ENCODE measurements around the gene FAM240B. TPM values are rescaled to one million over a fixed set of nuclear protein-coding genes. Genes with fewer than 3 reads are reported as not detected.

The FAM240B gene
- total RNA-seq, 5 donors from 2014 or later (not counting 1 experiment from before 2014, with no cell fraction given): not detected

GRCh38 chr9:38680837-38681445 lies 39.0 kb downstream of the FAM240B start:
- ChIA-PET POLR2A (no interaction called here), CTCF (no interaction called here)
- H3K9me3 ChIP-seq: no peaks in the 10 kb centered on the region
- Mint-ChIP-seq H3K4me1 (no peaks in the 10 kb centered on the region), H3K27me3 (peaks cover 11 to 18% of the 10 kb centered on the region in 2 donors), H3K9me3 (no peaks in the 10 kb centered on the region), H3K27ac (no peak overlapping the region), H3K4me3 (no peak overlapping the region), H3K36me3 (no peaks in the 10 kb centered on the region)
- no peak overlapping the region for H3K4me3 ChIP-seq (ENCODE audit: control insufficient read depth in 1 of 2, extremely low read depth in 1 of 2, low read length in 1 of 2)
- no peak for ATAC-seq (replicated peaks in 1 of 4)
- H3K4me1 ChIP-seq (ENCODE audit: control insufficient read depth in 1 of 2, extremely low read depth in 1 of 2, insufficient read depth in 2 of 2, low read length in 2 of 2): no peaks in the 10 kb centered on the region
- 89% methylated on average over 11 of the region's 14 CpGs for WGBS (ENCODE audit: insufficient coverage)
- no peaks in the 10 kb centered on the region for H3K36me3 ChIP-seq (ENCODE audit: control insufficient read depth in 2 of 2, extremely low read depth in 1 of 2, insufficient read depth in 1 of 2, low read length in 1 of 2)
- no peak for DNase-seq
- H3K27ac ChIP-seq (ENCODE audit: low read length): no peak overlapping the region
- peaks cover 0 to 6% of the 10 kb centered on the region in 2 experiments for H3K27me3 ChIP-seq (replicated peaks in 1 of 2; ENCODE audit: control insufficient read depth in 2 of 2, extremely low read depth in 1 of 2, insufficient read depth in 2 of 2, low read length in 1 of 2)

GRCh38 chr9:38677660-38678303 lies 42.2 kb downstream of the FAM240B start:
- no peak overlapping the region for H3K27ac Mint-ChIP-seq
- no peaks in the 10 kb centered on the region for H3K9me3 Mint-ChIP-seq
- ATAC-seq (replicated peaks in 1 of 4) (no peak), DNase-seq (no peak)
- CTCF ChIA-PET: no interaction called here
- peaks cover 0 to 10% of the 10 kb centered on the region in 2 experiments for H3K27me3 ChIP-seq (replicated peaks in 1 of 2; ENCODE audit: control insufficient read depth in 2 of 2, extremely low read depth in 1 of 2, insufficient read depth in 2 of 2, low read length in 1 of 2)
- H3K36me3 ChIP-seq (ENCODE audit: control insufficient read depth in 2 of 2, extremely low read depth in 1 of 2, insufficient read depth in 1 of 2, low read length in 1 of 2): no peaks in the 10 kb centered on the region
- H3K27ac ChIP-seq (ENCODE audit: low read length): no peak overlapping the region
- H3K4me1 Mint-ChIP-seq: peaks cover 0 to 3% (median 2%) of the 10 kb centered on the region in 3 donors
- no peaks in the 10 kb centered on the region for H3K9me3 ChIP-seq
- no peak overlapping the region for H3K4me3 ChIP-seq (ENCODE audit: control insufficient read depth in 1 of 2, extremely low read depth in 1 of 2, low read length in 1 of 2)
- no peaks in the 10 kb centered on the region for H3K36me3 Mint-ChIP-seq
- POLR2A ChIA-PET: no interaction called here
- 69% methylated on average over 11 of the region's 14 CpGs for WGBS (ENCODE audit: insufficient coverage)
- no peak overlapping the region for H3K4me3 Mint-ChIP-seq
- no peaks in the 10 kb centered on the region for H3K4me1 ChIP-seq (ENCODE audit: control insufficient read depth in 1 of 2, extremely low read depth in 1 of 2, insufficient read depth in 2 of 2, low read length in 2 of 2)
- H3K27me3 Mint-ChIP-seq: peaks cover 0 to 3% of the 10 kb centered on the region in 2 donors

DNA sequence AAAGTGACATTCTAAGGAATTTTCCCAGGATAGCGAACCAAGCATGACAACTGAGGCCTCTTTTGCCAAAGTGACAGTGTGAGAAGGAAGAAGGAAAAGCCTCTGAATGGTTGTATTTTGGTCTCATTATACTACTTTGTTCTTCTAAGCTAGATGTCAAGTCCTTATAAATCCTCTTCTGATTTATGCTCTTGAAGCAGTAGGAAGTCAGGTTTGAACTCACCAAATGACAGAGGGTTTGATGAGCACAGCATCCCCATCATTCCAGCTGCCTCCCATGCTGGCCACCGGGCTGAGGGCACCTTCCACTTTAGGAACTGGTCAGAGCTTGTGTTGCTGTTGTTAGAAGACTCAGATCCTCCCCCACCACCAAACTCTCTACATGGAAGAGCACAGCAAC lies 44.1 kb downstream of the FAM240B start:
- Mint-ChIP-seq H3K27ac (no peak overlapping the region), H3K4me3 (no peak overlapping the region), H3K27me3 (peaks cover 0 to 3% of the 10 kb centered on the region in 2 donors)

DNA sequence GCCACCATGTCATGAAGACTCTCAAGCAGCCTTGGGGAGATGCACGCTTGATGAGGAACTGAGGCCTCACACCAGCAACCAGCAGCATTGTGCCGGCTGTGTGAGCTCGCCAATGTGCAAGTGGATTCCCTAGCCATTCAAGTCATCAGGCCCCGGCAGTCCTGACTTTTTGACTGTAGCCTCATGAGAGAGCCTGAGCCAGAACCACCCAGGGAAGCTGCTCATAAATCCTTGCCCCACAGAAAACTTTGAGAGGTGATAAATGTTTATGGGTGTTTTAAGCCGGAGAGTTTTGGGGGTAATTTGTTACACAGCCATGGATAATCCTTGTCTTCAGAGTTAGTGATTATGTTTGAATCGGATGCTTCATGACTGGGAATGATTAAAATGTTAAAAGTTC lies 44.7 kb downstream of the FAM240B start:
- Histone ChIP-seq H3K27ac (ENCODE audit: low read length) (no peak overlapping the region), H3K27me3 (replicated peaks in 1 of 2; ENCODE audit: control insufficient read depth in 2 of 2, extremely low read depth in 1 of 2, insufficient read depth in 2 of 2, low read length in 1 of 2) (peaks cover 0 to 10% of the 10 kb centered on the region in 2 experiments), H3K4me1 (ENCODE audit: control insufficient read depth in 1 of 2, extremely low read depth in 1 of 2, insufficient read depth in 2 of 2, low read length in 2 of 2) (peaks cover 0 to 5% of the 10 kb centered on the region in 2 experiments), H3K9me3 (no peaks in the 10 kb centered on the region), H3K36me3 (ENCODE audit: control insufficient read depth in 2 of 2, extremely low read depth in 1 of 2, insufficient read depth in 1 of 2, low read length in 1 of 2) (no peaks in the 10 kb centered on the region), H3K4me3 (ENCODE audit: control insufficient read depth in 1 of 2, extremely low read depth in 1 of 2, low read length in 1 of 2) (no peak overlapping the region)
- POLR2A ChIA-PET: no interaction called here
- Mint-ChIP-seq H3K9me3 (no peaks in the 10 kb centered on the region), H3K36me3 (no peaks in the 10 kb centered on the region), H3K4me3 (no peak overlapping the region), H3K4me1 (peaks cover 0 to 11% (median 10%) of the 10 kb centered on the region in 3 donors), H3K27me3 (peaks cover 0 to 3% of the 10 kb centered on the region in 2 donors), H3K27ac (no peak overlapping the region)
- no peak for ATAC-seq (replicated peaks in 1 of 4)
- CTCF ChIA-PET: no interaction called here
- 98% methylated on average over 3 of the region's 6 CpGs for WGBS (ENCODE audit: insufficient coverage)
- DNase-seq: no peak

More for the DNA sequence above, 44.1 kb downstream of the FAM240B start:
- Histone ChIP-seq H3K9me3 (no peaks in the 10 kb centered on the region), H3K27ac (ENCODE audit: low read length) (no peak overlapping the region), H3K4me1 (ENCODE audit: control insufficient read depth in 1 of 2, extremely low read depth in 1 of 2, insufficient read depth in 2 of 2, low read length in 2 of 2) (peaks cover 0 to 5% of the 10 kb centered on the region in 2 experiments), H3K27me3 (replicated peaks in 1 of 2; ENCODE audit: control insufficient read depth in 2 of 2, extremely low read depth in 1 of 2, insufficient read depth in 2 of 2, low read length in 1 of 2) (peaks cover 0 to 10% of the 10 kb centered on the region in 2 experiments), H3K4me3 (ENCODE audit: control insufficient read depth in 1 of 2, extremely low read depth in 1 of 2, low read length in 1 of 2) (no peak overlapping the region), H3K36me3 (ENCODE audit: control insufficient read depth in 2 of 2, extremely low read depth in 1 of 2, insufficient read depth in 1 of 2, low read length in 1 of 2) (no peaks in the 10 kb centered on the region)
- Mint-ChIP-seq H3K36me3 (no peaks in the 10 kb centered on the region), H3K4me1 (peaks cover 0 to 11% (median 10%) of the 10 kb centered on the region in 3 donors), H3K9me3 (no peaks in the 10 kb centered on the region)
- ChIA-PET CTCF (interaction anchor here in 1 of 2 donors (0.6 kb wide), 1 partner anchor 10 kb away, joined by 3 read pairs; no protein-coding TSS in a partner anchor), POLR2A (no interaction called here)
- WGBS (ENCODE audit: insufficient coverage): 67% methylated on average over 1 of the region's 2 CpGs
- no peak for DNase-seq
- ATAC-seq (replicated peaks in 1 of 4): no peak

GRCh38 chr9:38673399-38674193 lies 46.3 kb downstream of the FAM240B start:
- DNase-seq (no peak), ATAC-seq (replicated peaks in 1 of 4) (no peak)
- Histone ChIP-seq H3K4me3 (ENCODE audit: control insufficient read depth in 1 of 2, extremely low read depth in 1 of 2, low read length in 1 of 2) (no peak overlapping the region), H3K9me3 (no peaks in the 10 kb centered on the region), H3K27ac (ENCODE audit: low read length) (no peak overlapping the region), H3K27me3 (replicated peaks in 1 of 2; ENCODE audit: control insufficient read depth in 2 of 2, extremely low read depth in 1 of 2, insufficient read depth in 2 of 2, low read length in 1 of 2) (peaks cover 0 to 10% of the 10 kb centered on the region in 2 experiments), H3K4me1 (ENCODE audit: control insufficient read depth in 1 of 2, extremely low read depth in 1 of 2, insufficient read depth in 2 of 2, low read length in 2 of 2) (peaks cover 0 to 5% of the 10 kb centered on the region in 2 experiments), H3K36me3 (ENCODE audit: control insufficient read depth in 2 of 2, extremely low read depth in 1 of 2, insufficient read depth in 1 of 2, low read length in 1 of 2) (no peaks in the 10 kb centered on the region)
- Mint-ChIP-seq H3K9me3 (no peaks in the 10 kb centered on the region), H3K36me3 (no peaks in the 10 kb centered on the region), H3K27ac (no peak overlapping the region), H3K4me3 (no peak overlapping the region), H3K4me1 (peaks cover 0 to 11% (median 10%) of the 10 kb centered on the region in 3 donors), H3K27me3 (peaks cover 0 to 7% of the 10 kb centered on the region in 2 donors)
- WGBS (ENCODE audit: insufficient coverage): 95% methylated on average over 8 of the region's 19 CpGs
- ChIA-PET CTCF (no interaction called here), POLR2A (no interaction called here)

DNA sequence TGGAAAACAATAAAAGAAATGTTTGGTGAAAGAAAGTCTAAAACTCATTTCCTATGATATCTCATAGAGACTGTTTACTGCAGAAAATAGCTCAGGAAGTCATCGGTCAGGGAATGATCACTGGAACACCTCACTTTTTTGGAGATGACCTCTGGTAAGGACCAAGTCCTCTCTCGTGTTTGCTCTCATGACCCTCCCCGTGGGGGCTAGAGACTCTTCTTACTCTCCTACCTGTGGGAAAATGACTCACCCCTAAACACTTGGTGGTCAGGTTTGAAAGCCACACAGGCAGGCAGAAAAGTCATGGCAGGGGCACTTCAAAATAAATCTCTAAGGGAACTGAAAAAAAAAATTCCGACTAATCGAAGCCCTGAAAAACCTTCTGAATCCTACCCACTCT lies 48.2 kb downstream of the FAM240B start:
- peak overlapping the region in 1 of 3 donors; percentile 2 for H3K4me3 Mint-ChIP-seq
- H3K27ac Mint-ChIP-seq: no peak overlapping the region
- peaks cover 0 to 11% (median 10%) of the 10 kb centered on the region in 3 donors for H3K4me1 Mint-ChIP-seq
- Histone ChIP-seq H3K4me3 (ENCODE audit: control insufficient read depth in 1 of 2, extremely low read depth in 1 of 2, low read length in 1 of 2) (no peak overlapping the region), H3K27me3 (replicated peaks in 1 of 2; ENCODE audit: control insufficient read depth in 2 of 2, extremely low read depth in 1 of 2, insufficient read depth in 2 of 2, low read length in 1 of 2) (peaks cover 0 to 5% of the 10 kb centered on the region in 2 experiments), H3K27ac (ENCODE audit: low read length) (no peak overlapping the region), H3K4me1 (ENCODE audit: control insufficient read depth in 1 of 2, extremely low read depth in 1 of 2, insufficient read depth in 2 of 2, low read length in 2 of 2) (peaks cover 0 to 5% of the 10 kb centered on the region in 2 experiments), H3K9me3 (no peaks in the 10 kb centered on the region), H3K36me3 (ENCODE audit: control insufficient read depth in 2 of 2, extremely low read depth in 1 of 2, insufficient read depth in 1 of 2, low read length in 1 of 2) (no peaks in the 10 kb centered on the region)
- ATAC-seq (replicated peaks in 1 of 4) (no peak), DNase-seq (no peak)
- CTCF ChIA-PET: no interaction called here
- 86% methylated on average over 3 of the region's 5 CpGs for WGBS (ENCODE audit: insufficient coverage)
- POLR2A ChIA-PET: no interaction called here
- no peaks in the 10 kb centered on the region for H3K36me3 Mint-ChIP-seq
- H3K9me3 Mint-ChIP-seq: no peaks in the 10 kb centered on the region
- peaks cover 0 to 12% of the 10 kb centered on the region in 2 donors for H3K27me3 Mint-ChIP-seq

Measured in T-cell (primary cell).